ENCODE measurements around the gene SORCS2.

- TF ChIP-seq EZH2phosphoT487 (IDR thresholded peaks at IDR 0.05; ENCODE audit: insufficient read depth, low read depth) (no peak), EZH2 (IDR thresholded peaks at IDR 0.05; ENCODE audit: insufficient read depth, poor library complexity, severe bottlenecking) (no peak)
Measured at GRCh38 chr4:7381221-7381889, 189.0 kb downstream of the SORCS2 start.

All from GM23248 (cell line).